GM19328 (cell line): ENCODE measurements around the gene KDM4E.
"Not testable (repeated sequence)": the region's sequence is repeated elsewhere in the genome, so short reads cannot be mapped to it uniquely, and the experiment has no call there.

Source experiments
- ATAC-seq: cut with Tn5 transposase; IDR thresholded peaks from one replicate; pipeline ENCODE4 v1.9.1; 2021; ENCODE audit warnings: mild to moderate bottlenecking, moderate library complexity; ENCODE audit not compliant: unreplicated experiment

Gene KDM4E

DNA sequence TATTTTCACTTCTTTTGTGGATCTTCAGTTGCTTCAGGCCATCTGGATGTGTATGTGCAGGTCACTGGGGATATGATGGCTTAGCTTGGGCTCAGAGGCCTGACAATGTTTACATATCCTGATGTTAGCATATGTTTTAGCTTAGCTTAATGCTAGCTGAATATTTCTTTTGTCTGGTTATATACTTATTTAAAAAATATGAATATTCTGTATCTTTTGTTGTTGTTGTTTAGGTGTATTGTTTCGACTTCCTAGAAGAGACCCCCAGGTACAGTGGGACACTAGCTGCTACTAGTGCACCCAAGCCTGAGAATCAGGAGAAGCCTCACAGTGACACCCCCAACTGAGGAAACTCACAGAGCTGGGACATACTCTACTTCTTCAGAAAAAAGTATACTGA, at the start of gene KDM4E:
KDM4E (plus strand) TSS at position 301 of the 400 bp plus-strand sequence. CDS start 300 bp downstream, outside the sequence.
- ATAC-seq, result no peak

DNA sequence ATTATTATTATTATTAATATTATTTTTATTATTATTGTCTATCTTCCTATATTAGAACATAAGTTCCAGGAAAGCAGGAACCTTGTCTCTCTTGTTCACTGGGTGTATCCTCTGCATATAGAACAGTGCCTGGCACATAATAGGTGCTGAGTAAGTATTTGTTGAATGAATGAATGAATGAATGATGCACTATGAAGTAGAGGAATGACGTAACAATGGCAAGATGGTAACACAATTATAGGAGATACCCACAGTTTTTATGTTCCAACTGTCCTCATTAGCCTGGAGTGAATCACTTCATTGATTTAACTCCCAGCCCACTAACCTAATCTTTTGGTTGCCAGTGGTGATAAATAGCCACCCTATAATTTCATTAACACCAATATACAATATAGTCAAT, 49.5 kb upstream of the KDM4E start:
- ATAC-seq, result no peak

GRCh38 chr11:94987378-94987777, 37.7 kb upstream of the KDM4E start:
- ATAC-seq, result no peak

- no peak for ATAC-seq
Measured at GRCh38 chr11:94988748-94989147, 36.3 kb upstream of the KDM4E start.

DNA sequence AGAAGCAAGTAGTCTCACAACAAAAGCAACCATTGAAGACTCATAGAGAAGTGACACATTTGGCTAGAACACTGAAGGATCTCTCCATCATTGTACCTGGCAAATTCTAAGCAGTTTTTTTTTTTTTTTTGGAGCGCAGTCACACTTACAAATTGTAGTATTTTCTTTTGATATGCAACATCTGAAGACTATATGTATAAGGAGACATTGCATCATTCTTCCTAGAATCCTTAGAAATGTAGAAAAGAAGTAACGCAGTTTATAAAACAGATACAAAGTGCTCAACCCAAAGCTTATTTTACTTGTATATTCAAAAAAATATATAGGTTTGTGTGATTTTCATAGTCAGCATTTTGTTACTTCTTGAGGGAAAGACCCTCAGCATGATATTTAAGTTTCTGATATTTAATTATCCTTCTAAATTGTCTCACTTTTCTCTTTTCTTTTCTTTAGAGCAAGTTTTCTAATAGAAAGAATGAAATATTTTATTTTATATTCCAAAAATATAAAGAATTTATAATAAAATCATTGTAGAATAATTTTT, 31.6 kb upstream of the KDM4E start:
- ATAC-seq, result no peak

GRCh38 chr11:94997437-94997836, 27.6 kb upstream of the KDM4E start:
- ATAC-seq, result no peak

- no peak for ATAC-seq
Measured at GRCh38 chr11:94998285-94998684, 26.8 kb upstream of the KDM4E start.

GRCh38 chr11:95003716-95004115, 21.3 kb upstream of the KDM4E start:
- no peak for ATAC-seq

DNA sequence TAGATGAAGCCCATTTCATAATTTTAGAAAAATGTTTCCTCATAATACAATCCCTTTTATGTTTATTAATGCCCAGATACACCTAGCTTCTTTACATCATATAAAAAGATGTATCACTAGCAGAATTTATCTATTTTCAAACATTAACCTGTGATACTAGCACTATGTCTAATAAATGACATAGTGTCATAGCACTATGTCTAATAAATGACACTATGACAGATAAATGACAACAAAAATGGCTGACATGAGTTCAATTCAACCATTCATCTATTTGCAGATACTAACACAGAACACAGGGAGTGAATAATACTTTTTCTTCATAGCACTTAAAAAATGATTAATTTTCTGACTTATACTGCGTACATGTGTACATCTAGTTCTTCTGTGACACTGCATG, 19.4 kb upstream of the KDM4E start:
- ATAC-seq, result no peak

GRCh38 chr11:95011376-95011775, 13.7 kb upstream of the KDM4E start:
- ATAC-seq, result no peak

- ATAC-seq, result no peak
Measured at GRCh38 chr11:95014184-95014821, 10.8 kb upstream of the KDM4E start.

DNA sequence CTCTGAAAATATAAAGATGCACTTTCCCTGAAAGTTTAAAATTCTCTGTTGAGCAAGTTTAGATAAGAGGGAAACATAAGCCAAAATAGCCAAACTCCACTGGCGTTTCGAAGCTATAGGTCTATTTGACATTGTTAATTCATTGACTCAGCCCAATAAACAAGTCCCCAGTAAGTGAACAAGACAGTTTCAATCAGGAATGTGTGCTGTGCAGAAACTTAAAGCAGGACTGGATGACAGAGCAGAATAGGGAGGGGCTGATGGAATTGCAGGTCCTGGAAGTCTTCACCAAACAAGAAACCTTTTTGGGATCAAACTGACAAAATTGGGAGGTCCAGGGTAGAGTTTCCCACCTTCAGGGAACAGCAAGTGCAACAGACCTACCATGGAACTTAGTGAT, 8.9 kb upstream of the KDM4E start:
- ATAC-seq, result no peak

GRCh38 chr11:95021468-95021867, 3.6 kb upstream of the KDM4E start:
- not testable (repeated sequence) for ATAC-seq

DNA sequence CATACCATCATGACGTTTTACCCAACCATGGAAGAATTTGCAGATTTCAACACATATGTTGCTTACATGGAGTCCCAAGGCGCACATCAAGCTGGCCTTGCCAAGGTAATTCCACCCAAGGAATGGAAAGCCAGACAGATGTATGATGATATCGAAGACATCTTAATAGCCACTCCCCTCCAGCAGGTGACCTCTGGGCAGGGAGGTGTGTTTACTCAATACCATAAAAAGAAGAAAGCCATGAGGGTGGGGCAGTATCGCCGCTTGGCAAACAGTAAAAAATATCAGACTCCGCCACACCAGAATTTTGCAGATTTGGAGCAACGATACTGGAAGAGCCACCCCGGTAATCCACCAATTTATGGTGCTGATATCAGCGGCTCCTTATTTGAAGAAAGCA, 536 bp downstream of the KDM4E start:
- not testable (repeated sequence) for ATAC-seq

DNA sequence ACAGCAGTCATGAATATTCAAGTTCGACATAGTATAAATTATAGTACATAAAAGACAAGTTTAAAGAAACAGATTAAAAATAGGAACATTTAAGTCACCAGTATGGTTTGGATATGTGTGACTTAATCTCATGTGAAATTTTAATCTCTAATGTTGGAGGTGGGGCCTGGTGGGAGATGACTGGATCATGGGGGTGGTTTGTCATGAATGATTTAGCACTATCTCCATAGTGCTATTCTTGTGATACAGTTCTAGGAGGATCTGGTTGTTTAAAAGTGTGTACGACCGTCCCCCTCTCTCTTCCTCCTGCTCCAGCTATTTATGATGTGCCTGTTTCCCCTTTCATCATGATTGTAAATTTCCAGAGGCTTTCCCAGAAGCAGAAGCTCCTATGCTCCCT, 3.3 kb downstream of the KDM4E start:
- ATAC-seq, result no peak

DNA sequence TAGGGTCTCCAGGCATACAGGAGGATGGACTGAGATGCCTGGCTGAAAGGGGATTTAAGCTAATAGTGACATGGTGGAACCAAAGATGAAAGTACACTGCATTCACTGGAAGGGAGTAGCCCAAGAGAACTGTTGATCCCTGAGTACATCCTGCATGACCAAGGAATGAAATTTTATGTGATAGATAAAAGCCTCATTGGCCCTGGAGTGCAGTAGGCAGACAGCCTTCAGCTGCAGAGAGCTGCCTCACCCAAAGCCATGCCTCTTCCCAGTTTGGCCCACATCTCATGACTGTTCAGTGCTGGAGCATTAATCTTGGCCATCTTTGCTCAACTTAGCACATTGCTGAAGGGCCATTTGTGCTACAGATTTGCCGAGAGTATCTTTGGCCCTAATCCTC, 8.0 kb downstream of the KDM4E start:
- ATAC-seq, result no peak

DNA sequence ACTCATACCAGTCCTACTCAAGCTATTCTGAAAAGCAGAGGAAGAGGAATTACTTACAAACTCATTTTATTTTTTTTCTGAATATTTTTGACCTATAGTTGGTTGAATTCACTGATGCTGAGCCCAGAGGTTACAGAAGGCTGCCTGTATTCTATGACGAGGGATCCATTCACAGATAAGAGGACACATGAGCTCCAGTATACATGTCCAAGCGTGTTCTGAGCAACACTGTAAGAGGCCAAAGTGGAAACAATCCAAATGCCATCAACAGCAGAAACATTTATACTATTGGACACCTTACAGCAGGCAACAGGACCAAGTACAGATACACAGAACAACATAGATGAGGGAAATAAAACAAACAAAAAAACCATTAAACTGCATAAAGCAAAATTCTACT, 10.3 kb downstream of the KDM4E start:
- no peak for ATAC-seq

GRCh38 chr11:95037356-95038035, 12.4 kb downstream of the KDM4E start:
- not testable (repeated sequence) for ATAC-seq

GRCh38 chr11:95042239-95042638, 17.2 kb downstream of the KDM4E start:
- ATAC-seq, result no peak

- no peak for ATAC-seq
Measured at GRCh38 chr11:95042906-95043305, 17.8 kb downstream of the KDM4E start.

- ATAC-seq, result no peak
Measured at GRCh38 chr11:95044010-95044409, 19.0 kb downstream of the KDM4E start.

GRCh38 chr11:95045812-95046211, 20.8 kb downstream of the KDM4E start:
- ATAC-seq, result no peak
